Stimulated activated CD4-positive, alpha-beta T cell treated with anti-CD3 and anti-CD28 coated beads, Interleukin-1b, Interleukin-23, amount 100 ng/mL, for 4 hours (primary cell): ENCODE data around the gene EEF1G.
"Not testable (repeated sequence)": the region's sequence is repeated elsewhere in the genome, so short reads cannot be mapped to it uniquely, and the experiment has no call there.

Experiments
- DNase-seq, 2 donors: peaks; one replicate each; pipeline ENCODE4 v3.0.0-alpha.2; 2020; ENCODE audit warnings: low read depth in 2 of 2

The EEF1G gene

GRCh38 chr11:62577046-62577714 lies 3.5 kb upstream of the EEF1G start:
- no peak for DNase-seq

- DNase-seq, result no peak
These were observed 2.1 kb upstream of the EEF1G start for GRCh38 chr11:62575837-62576236.

- no peak for DNase-seq
These were observed 1.5 kb upstream of the EEF1G start for GRCh38 chr11:62575156-62575555.

- DNase-seq, result no peak
These were observed 826 bp upstream of the EEF1G start for GRCh38 chr11:62574363-62575071.

GRCh38 chr11:62573006-62573591 lies 592 bp downstream of the EEF1G start:
- no peak for DNase-seq

- DNase-seq, result no peak
These were observed 1.3 kb downstream of the EEF1G start for GRCh38 chr11:62572431-62572830.

GRCh38 chr11:62571493-62571892 lies 2.2 kb downstream of the EEF1G start:
- not testable (repeated sequence) for DNase-seq

- DNase-seq, result not testable (repeated sequence)
These were observed 2.8 kb downstream of the EEF1G start for GRCh38 chr11:62570903-62571302.

- DNase-seq, result no peak
These were observed 4.1 kb downstream of the EEF1G start for GRCh38 chr11:62569611-62570010.

- DNase-seq, result no peak
These were observed 6.6 kb downstream of the EEF1G start for GRCh38 chr11:62567018-62567633.

GRCh38 chr11:62566247-62566646 lies 7.4 kb downstream of the EEF1G start:
- DNase-seq, result no peak

- no peak for DNase-seq
These were observed 8.4 kb downstream of the EEF1G start for GRCh38 chr11:62565100-62565802.

GRCh38 chr11:62561677-62562230 lies 11.9 kb downstream of the EEF1G start:
- DNase-seq, result not testable (repeated sequence)

GRCh38 chr11:62560566-62561103 lies 13.1 kb downstream of the EEF1G start:
- peak; percentile 57 to 74 for DNase-seq

- not testable (repeated sequence) for DNase-seq
These were observed 14.1 kb downstream of the EEF1G start for GRCh38 chr11:62559626-62560025.

GRCh38 chr11:62559204-62559603 lies 14.5 kb downstream of the EEF1G start:
- DNase-seq, result no peak

- no peak for DNase-seq
These were observed 15.0 kb downstream of the EEF1G start for GRCh38 chr11:62558669-62559068.

- DNase-seq, result no peak
These were observed 16.6 kb downstream of the EEF1G start for GRCh38 chr11:62556875-62557631.

GRCh38 chr11:62556108-62556874 lies 17.4 kb downstream of the EEF1G start:
- DNase-seq, result peak in 1 of 2 donors; percentile 51
